Glomerular visceral epithelial cell (primary cell): Measurements from ENCODE around the gene PRMT5.
A peak's percentile ranks its signal among the peaks of the same experiment; 100 is the strongest.
"Not testable (repeated sequence)": the region's sequence is repeated elsewhere in the genome, so short reads cannot be mapped to it uniquely, and the experiment has no call there.

ENCODE experiments used
- DNase-seq: peaks from one replicate; pipeline ENCODE4 v3.0.0-alpha.2; 2016; ENCODE audit errors: extremely low spot score

PRMT5 gene

GRCh38 chr14:22929104-22929960, at the start of gene PRMT5:
Gene PRMT5 (minus strand): TSS chr14:22929376. CDS start chr14:22929361, 15 bp downstream.
- DNase-seq: peak; percentile 100

- DNase-seq: no peak
Measured at GRCh38 chr14:22978487-22978837, 49.3 kb upstream of the PRMT5 start.

- DNase-seq: peak; percentile 98
Measured at GRCh38 chr14:22977684-22978486, 48.7 kb upstream of the PRMT5 start.

- DNase-seq: no peak
Measured at GRCh38 chr14:22977434-22977683, 48.2 kb upstream of the PRMT5 start.

GRCh38 chr14:22976620-22977433, 47.7 kb upstream of the PRMT5 start:
- DNase-seq: peak; percentile 84

GRCh38 chr14:22974530-22975313, 45.5 kb upstream of the PRMT5 start:
- peak; percentile 69 for DNase-seq

GRCh38 chr14:22973217-22974032, 44.2 kb upstream of the PRMT5 start:
- DNase-seq: peak; percentile 80

GRCh38 chr14:22972313-22972930, 43.2 kb upstream of the PRMT5 start:
- no peak for DNase-seq

GRCh38 chr14:22971152-22971551, 42.0 kb upstream of the PRMT5 start:
- no peak for DNase-seq

- no peak for DNase-seq
Measured at GRCh38 chr14:22966783-22967269, 37.6 kb upstream of the PRMT5 start.

GRCh38 chr14:22965916-22966782, 37.0 kb upstream of the PRMT5 start:
- not testable (repeated sequence) for DNase-seq

GRCh38 chr14:22962061-22962676, 33.0 kb upstream of the PRMT5 start:
- no peak for DNase-seq

GRCh38 chr14:22955702-22956569, 26.8 kb upstream of the PRMT5 start:
- DNase-seq: peak; percentile 79

GRCh38 chr14:22952418-22952817, 23.2 kb upstream of the PRMT5 start:
- DNase-seq: no peak

GRCh38 chr14:22951795-22952194, 22.6 kb upstream of the PRMT5 start:
- not testable (repeated sequence) for DNase-seq

- DNase-seq: no peak
Measured at GRCh38 chr14:22945642-22946041, 16.5 kb upstream of the PRMT5 start.

GRCh38 chr14:22939684-22940083, 10.5 kb upstream of the PRMT5 start:
- DNase-seq: peak; percentile 43

- no peak for DNase-seq
Measured at GRCh38 chr14:22935156-22935555, 6.0 kb upstream of the PRMT5 start.
